NCI-H510A treated with DMSO at 0.1 percent for 48 hours (cell line): ENCODE measurements around the gene MMADHC.
A peak's percentile ranks its signal among the peaks of the same experiment; 100 is the strongest.

Experiments used
- DNase-seq: peaks from one replicate; lab custom pipeline; 2025; lab: John Stamatoyannopoulos, UW

The MMADHC gene

GRCh38 chr2:149587220-149587949 is at the start of gene MMADHC:
Gene MMADHC, minus strand, starts transcription at chr2:149587775. Its CDS starts 678 bp downstream, at chr2:149587097.
- DNase-seq = peak; percentile 87

GRCh38 chr2:149634103-149634502 is 46.5 kb upstream of the MMADHC start:
- no peak for DNase-seq

DNA sequence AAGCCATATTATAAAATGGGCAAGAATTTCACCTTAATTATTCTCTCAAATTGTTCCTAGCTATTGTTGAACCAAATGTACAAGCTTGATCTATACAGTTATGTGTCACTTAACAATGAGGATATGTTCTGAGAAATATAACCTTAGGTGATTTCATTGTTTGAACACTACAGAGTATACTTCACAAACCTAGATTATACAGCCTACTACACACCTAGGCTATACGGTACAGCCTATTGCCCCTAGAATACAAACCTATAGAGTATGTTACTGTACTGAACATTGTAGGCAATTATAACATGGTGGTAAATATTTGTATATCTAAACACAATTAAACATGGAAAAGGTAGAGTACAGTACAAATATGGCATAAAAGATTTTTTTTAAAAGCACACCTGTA is 42.9 kb upstream of the MMADHC start:
- no peak for DNase-seq

DNA sequence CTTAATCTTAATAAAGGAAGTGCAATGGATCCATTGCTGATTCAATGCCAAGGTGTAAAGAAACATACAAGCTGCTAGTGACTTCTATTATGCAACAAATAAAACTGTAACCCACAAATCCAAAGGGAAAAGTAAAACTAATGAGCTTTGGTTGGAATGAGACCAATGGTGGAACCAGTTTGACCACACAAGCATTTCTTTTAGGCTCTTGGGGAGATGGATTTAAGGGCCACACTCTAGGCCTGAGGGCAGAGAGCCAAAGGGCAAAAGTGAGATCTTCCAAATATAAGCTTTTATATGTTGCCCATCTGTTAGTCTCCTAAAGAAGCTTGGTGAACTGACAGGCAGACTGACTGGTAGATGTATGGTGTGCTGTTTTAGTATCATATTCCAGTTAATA is 41.5 kb upstream of the MMADHC start:
- no peak for DNase-seq

DNA sequence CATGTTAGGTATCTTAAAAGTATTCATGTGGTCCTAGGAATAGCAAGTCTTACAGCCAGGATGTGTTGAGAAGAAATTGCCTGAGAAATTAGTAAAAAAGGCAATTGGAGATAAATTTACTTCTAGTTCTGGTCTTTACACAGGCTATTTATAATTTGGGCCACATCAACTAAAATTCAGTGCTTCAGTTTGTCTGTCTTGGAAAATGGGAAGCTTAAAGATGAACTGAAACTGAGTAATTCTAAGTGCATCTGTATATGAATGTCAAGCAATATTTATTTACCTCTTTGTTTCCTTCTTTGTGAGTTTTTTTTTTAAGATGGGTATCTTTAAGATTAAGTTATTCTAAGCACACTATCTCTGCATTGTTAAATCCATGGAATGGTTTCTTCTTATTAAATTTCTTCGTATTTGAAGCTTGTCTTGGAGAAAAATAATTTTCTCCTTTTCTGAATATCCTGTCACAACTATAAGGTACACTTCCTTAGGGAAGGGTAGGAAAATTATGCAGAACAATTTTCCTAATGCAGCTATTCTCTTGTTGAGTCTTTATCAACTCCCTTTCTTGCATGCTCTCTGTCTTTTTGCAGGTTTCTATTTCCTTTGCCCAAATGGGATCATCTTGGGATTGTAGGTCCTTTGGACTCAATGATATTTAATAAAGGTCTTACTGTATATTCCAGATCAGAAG is 39.7 kb upstream of the MMADHC start:
- no peak for DNase-seq

DNA sequence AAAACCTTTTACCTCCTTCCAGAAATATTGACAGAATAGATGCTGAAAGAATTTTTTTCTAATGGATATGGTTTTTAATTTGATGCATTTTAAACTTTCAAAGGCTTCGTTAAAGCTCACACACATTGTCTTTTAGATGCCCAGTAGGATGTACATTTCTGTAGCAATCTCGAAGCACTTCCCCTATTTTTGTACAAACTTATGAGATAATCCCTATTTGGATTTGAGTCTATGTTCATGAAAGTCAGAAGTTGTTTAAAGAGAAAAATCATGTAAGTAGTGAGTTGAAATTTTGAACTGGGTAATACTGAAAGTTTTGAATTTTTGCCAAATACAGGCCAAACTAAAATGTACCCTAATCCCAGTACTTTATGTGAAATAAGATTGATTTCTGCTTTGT is 38.1 kb upstream of the MMADHC start:
- DNase-seq = no peak

GRCh38 chr2:149625271-149625670 is 37.7 kb upstream of the MMADHC start:
- no peak for DNase-seq

DNA sequence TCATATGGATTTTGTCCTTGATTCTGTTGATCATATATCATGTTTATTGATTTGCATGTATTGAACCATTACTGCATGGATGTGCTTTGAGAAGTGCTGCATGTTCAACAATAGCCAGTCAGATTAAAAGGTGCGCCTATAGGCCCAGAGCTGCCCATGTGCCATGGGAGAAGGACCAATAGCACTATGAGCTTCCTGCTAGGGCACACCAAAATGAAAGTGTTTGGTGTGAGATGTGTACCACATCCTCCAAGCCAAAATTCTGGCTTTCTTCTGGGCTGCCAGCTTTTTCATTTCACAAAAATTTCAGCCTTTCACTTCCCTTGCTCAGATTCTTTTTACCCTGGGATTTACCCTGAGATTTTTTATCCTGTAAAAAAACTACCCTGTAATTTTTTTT is 34.8 kb upstream of the MMADHC start:
- no peak for DNase-seq

DNA sequence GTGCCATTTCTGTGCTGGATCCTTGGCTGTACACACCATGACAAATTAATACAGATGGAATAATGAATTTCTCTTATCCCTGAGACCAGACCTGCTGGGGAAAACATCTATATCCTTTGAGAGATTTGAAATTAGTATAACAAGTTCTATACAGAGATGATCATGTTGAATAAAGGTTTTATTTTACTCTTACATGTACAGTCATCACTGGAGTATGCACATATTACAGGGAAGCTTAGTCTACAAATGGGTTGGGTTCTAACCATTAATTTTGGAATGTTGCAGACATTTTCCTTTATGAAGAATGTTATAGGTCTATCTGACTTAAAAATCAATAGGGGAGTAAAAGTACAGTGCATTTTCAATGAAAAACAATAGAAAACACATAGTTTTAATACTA is 29.9 kb upstream of the MMADHC start:
- no peak for DNase-seq

GRCh38 chr2:149616681-149617456 is 29.3 kb upstream of the MMADHC start:
- no peak for DNase-seq

DNA sequence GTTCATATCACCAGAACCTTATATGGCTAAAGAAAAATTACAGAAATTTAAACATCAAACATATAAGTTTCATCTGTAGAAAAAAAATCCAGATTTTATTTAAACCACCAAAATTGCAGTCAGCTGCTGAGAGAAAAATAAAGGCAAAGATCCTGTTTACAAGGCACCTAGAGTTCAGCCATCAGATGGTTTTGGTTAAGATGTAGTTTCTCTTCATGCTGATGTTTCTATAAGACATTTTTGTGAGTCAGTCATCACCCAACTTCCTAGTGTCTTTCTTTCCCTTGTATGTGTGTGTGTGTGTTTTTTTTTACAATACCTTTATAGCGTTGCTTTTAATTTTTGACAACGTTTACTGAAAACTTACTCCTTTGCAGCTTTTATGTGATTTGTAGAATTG is 26.1 kb upstream of the MMADHC start:
- no peak for DNase-seq

DNA sequence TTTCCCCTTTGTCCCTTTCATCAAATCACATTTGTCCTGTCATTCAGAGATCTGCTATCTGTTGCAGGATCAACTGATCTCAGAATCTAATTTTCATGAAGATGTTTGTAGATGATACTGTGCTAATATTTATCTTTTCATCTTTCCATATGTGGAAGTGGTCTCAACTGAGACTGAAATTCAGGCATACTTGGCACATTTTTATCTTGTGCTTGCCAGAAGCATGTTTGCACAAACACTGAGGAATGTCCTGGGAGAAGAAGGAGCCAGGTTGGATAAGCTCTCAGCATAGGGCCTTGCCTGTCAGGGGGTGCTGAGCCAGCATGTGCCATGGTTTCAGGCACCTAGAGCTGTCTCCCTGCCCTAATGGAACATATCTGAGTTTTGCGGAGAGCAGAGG is 24.5 kb upstream of the MMADHC start:
- DNase-seq = no peak

- no peak for DNase-seq
These were observed 23.7 kb upstream of the MMADHC start for GRCh38 chr2:149611100-149611820.

DNA sequence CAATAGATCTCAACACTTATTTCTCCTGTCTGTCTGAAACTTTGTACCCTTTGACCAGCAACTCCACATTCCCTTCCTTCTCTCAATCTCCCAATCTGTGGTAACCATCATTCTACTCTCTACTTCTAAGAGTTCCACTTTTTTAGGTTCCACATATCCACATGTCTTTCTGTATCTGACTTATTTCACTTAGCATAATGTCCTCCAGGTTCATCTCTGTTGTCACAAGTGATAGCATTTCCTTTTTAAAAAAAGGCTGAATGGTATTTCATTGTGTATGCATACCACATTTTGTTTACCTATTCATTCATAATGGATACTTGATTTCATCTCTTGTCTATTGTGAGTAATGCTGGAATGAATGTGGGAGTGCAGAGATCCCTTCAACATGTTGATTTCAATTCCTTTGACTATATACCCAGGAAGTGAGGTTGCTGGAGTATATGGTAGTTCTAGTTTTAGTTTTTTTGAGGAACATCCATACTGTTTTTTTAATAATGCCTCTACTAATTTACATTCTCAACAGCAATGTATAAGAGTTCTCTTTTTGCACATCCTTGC is 18.8 kb upstream of the MMADHC start:
- no peak for DNase-seq

GRCh38 chr2:149603248-149603647 is 15.7 kb upstream of the MMADHC start:
- no peak for DNase-seq

GRCh38 chr2:149601141-149601796 is 13.7 kb upstream of the MMADHC start:
- no peak for DNase-seq

- peak; percentile 51 for DNase-seq
These were observed 10.2 kb upstream of the MMADHC start for GRCh38 chr2:149597668-149598326.

GRCh38 chr2:149597050-149597667 is 9.6 kb upstream of the MMADHC start:
- no peak for DNase-seq

DNA sequence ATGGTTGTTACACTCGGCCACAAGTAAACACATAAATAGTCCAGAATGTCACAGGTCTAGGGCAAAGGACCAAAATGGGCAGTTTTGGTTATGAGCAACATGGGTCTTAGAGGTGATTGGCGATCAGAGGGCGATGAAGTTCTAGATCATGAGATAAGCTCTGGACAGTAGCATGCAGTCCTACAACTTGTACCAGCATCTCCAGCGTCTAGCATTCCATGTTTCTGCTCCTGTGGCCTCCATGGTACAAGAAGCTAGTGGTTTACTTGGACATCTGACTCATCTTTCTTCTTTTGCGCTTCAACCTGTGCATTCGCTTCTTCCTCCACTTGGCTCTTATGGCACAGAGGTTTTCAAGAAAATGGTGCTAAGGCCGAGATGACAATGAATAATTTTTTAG is 8.9 kb upstream of the MMADHC start:
- no peak for DNase-seq
